Measurements from ENCODE around the gene HIF1A.
A peak's percentile ranks its signal among the peaks of the same experiment; 100 is the strongest.

The HIF1A gene

GRCh38 chr14:61751475-61751989 is 56.2 kb downstream of the HIF1A start:
- Histone ChIP-seq H3K36me3 (ENCODE audit: control insufficient read depth, low read length) (peaks cover 43% of the 10 kb centered on the region), H3K4me1 (ENCODE audit: control insufficient read depth, low read length) (peaks cover 67% of the 10 kb centered on the region), H3K9me3 (ENCODE audit: control insufficient read depth, insufficient read depth, low read length) (no peaks in the 10 kb centered on the region), H4K20me1 (ENCODE audit: control insufficient read depth, insufficient read depth, low read depth, low read length) (peaks cover 1% of the 10 kb centered on the region; the same call in 1 of the 2 replicates), H3K27me3 (ENCODE audit: control insufficient read depth, low read length) (no peaks in the 10 kb centered on the region), H3K4me3 (ENCODE audit: low read length) (peak overlapping the region; percentile 84), H3K4me2 (ENCODE audit: low read length) (peak overlapping the region; percentile 88), H3K27ac (ENCODE audit: low read depth, low read length) (peak overlapping the region; percentile 44), H3F3A (ENCODE audit: control insufficient read depth, insufficient read depth) (peaks cover 60% of the 10 kb centered on the region), H3K9me2 (replicated peaks; ENCODE audit: control insufficient read depth, low read length) (no peaks in the 10 kb centered on the region), H3K79me2 (ENCODE audit: control insufficient read depth, low read length) (peaks cover 43% of the 10 kb centered on the region)
- TF ChIP-seq EZH2phosphoT487 (IDR thresholded peaks at IDR 0.05; ENCODE audit: borderline replicate concordance, low read length): no peak
- TF ChIP-seq, protein P1, sequence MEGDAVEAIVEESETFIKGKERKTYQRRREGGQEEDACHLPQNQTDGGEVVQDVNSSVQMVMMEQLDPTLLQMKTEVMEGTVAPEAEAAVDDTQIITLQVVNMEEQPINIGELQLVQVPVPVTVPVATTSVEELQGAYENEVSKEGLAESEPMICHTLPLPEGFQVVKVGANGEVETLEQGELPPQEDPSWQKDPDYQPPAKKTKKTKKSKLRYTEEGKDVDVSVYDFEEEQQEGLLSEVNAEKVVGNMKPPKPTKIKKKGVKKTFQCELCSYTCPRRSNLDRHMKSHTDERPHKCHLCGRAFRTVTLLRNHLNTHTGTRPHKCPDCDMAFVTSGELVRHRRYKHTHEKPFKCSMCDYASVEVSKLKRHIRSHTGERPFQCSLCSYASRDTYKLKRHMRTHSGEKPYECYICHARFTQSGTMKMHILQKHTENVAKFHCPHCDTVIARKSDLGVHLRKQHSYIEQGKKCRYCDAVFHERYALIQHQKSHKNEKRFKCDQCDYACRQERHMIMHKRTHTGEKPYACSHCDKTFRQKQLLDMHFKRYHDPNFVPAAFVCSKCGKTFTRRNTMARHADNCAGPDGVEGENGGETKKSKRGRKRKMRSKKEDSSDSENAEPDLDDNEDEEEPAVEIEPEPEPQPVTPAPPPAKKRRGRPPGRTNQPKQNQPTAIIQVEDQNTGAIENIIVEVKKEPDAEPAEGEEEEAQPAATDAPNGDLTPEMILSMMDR (IDR thresholded peaks at IDR 0.05; ENCODE audit: low read depth, low read length, poor library complexity, severe bottlenecking): no peak

DNA sequence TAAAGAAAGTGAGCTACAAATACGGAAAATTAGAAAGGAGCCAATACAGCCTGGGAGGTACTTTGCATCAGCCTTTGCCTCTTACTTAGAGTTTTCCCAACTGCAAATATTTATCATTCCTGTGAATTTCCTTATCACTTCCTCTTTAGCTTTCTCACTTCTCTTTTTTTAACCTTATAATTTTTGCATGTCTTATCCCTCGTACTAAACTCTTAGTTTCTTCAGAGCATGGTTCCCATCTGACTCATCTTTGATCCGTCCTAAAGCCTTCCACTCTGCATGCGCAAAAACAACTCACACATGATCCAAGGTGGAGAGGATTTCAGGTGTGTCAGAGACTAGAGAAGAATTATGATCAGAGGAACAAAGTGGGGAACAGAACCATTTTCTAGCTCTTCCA is 57.3 kb downstream of the HIF1A start:
- H3K9me3 ChIP-seq (ENCODE audit: control insufficient read depth, insufficient read depth, low read length): no peaks in the 10 kb centered on the region
- peaks cover 49% of the 10 kb centered on the region for H3F3A ChIP-seq (ENCODE audit: control insufficient read depth, insufficient read depth)
- no peak for TF ChIP-seq EZH2phosphoT487 (IDR thresholded peaks at IDR 0.05; ENCODE audit: borderline replicate concordance, low read length)
- TF ChIP-seq, protein P1 (IDR thresholded peaks at IDR 0.05; ENCODE audit: low read depth, low read length, poor library complexity, severe bottlenecking): no peak
- H3K4me2 ChIP-seq (ENCODE audit: low read length): peak overlapping the region; percentile 88
- peaks cover 32% of the 10 kb centered on the region for H3K79me2 ChIP-seq (ENCODE audit: control insufficient read depth, low read length)
- peaks cover 32% of the 10 kb centered on the region for H3K36me3 ChIP-seq (ENCODE audit: control insufficient read depth, low read length)
- peak overlapping the region; percentile 84 for H3K4me3 ChIP-seq (ENCODE audit: low read length)
- peak overlapping the region; percentile 44 for H3K27ac ChIP-seq (ENCODE audit: low read depth, low read length)
- H4K20me1 ChIP-seq (ENCODE audit: control insufficient read depth, insufficient read depth, low read depth, low read length): no peaks in the 10 kb centered on the region; the same call in 1 of the 2 replicates
- H3K27me3 ChIP-seq (ENCODE audit: control insufficient read depth, low read length): no peaks in the 10 kb centered on the region
- H3K4me1 ChIP-seq (ENCODE audit: control insufficient read depth, low read length): peaks cover 56% of the 10 kb centered on the region
- H3K9me2 ChIP-seq (replicated peaks; ENCODE audit: control insufficient read depth, low read length): no peaks in the 10 kb centered on the region

DNA sequence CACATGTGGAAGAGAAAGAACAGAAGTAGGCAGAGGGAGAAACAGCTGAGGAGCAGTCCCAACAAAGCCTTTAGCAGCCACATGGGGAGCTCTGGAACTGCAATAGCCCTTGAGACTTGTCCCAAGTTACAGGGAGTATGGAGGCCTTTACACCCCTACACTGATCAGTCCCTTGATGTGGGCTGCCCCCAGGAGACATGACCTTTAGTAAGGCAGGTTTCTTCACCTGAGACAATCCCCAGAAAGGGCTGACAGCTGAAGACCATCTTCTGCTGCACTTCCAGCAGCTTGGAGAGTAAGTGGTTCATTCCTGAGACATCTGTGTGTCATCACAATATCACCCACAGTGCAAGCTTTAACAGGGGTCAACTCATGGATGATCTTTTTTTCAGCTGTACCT is 58.3 kb downstream of the HIF1A start:
- peaks cover 22% of the 10 kb centered on the region for H3K36me3 ChIP-seq (ENCODE audit: control insufficient read depth, low read length)
- no peak overlapping the region for H3K27ac ChIP-seq (ENCODE audit: low read depth, low read length)
- H3K4me2 ChIP-seq (ENCODE audit: low read length): peak overlapping the region; percentile 88; the same call in 1 of the 2 replicates
- H3K4me3 ChIP-seq (ENCODE audit: low read length): no peak overlapping the region
- no peaks in the 10 kb centered on the region for H3K27me3 ChIP-seq (ENCODE audit: control insufficient read depth, low read length)
- peaks cover 22% of the 10 kb centered on the region for H3K79me2 ChIP-seq (ENCODE audit: control insufficient read depth, low read length)
- H3K9me2 ChIP-seq (replicated peaks; ENCODE audit: control insufficient read depth, low read length): no peaks in the 10 kb centered on the region
- no peaks in the 10 kb centered on the region for H3K9me3 ChIP-seq (ENCODE audit: control insufficient read depth, insufficient read depth, low read length)
- TF ChIP-seq, protein P1 (IDR thresholded peaks at IDR 0.05; ENCODE audit: low read depth, low read length, poor library complexity, severe bottlenecking): peak; percentile 28
- TF ChIP-seq EZH2phosphoT487 (IDR thresholded peaks at IDR 0.05; ENCODE audit: borderline replicate concordance, low read length): no peak
- H3F3A ChIP-seq (ENCODE audit: control insufficient read depth, insufficient read depth): peaks cover 39% of the 10 kb centered on the region
- no peaks in the 10 kb centered on the region; the same call in 1 of the 2 replicates for H4K20me1 ChIP-seq (ENCODE audit: control insufficient read depth, insufficient read depth, low read depth, low read length)
- peaks cover 46% of the 10 kb centered on the region for H3K4me1 ChIP-seq (ENCODE audit: control insufficient read depth, low read length)
